AG04450 (cell line): ENCODE results near the gene MAFB. TPM values are rescaled to one million over a fixed set of nuclear protein-coding genes. Genes with fewer than 3 reads are reported as not detected.

Experiments used
- CTCF ChIA-PET: fragments of 300-600, 350-600 bp; formaldehyde crosslinking; extraction: SDS; loops from one replicate; lab custom pipeline; 2022; ENCODE audit warnings: antibody characterized with exemption, inconsistent platforms; lab: Charles Lee
- POLR2A ChIA-PET: fragments of 350-600 bp; formaldehyde crosslinking; extraction: SDS; loops from one replicate; lab custom pipeline; 2021; ENCODE audit warnings: antibody characterized with exemption, inconsistent platforms; lab: Yijun Ruan, JAX
- DNase-seq: peaks from one replicate; pipeline ENCODE4 v3.0.0-alpha.2; 2011; ENCODE audit warnings: low read depth, low spot score
- H3K27ac ChIP-seq: one replicate; pipeline ENCODE4 v1.5.1; 2012; ENCODE audit warnings: low read depth, low read length, control low read depth
- H3K27me3 ChIP-seq: one replicate; pipeline ENCODE4 v1.6.0; 2012; ENCODE audit warnings: low read length; ENCODE audit not compliant: control insufficient read depth, insufficient read depth
- H3K4me3 ChIP-seq: 2 replicates; pipeline ENCODE4 v1.5.1; 2011; ENCODE audit warnings: mild to moderate bottlenecking, low read depth, low read length, control low read depth
- H3K9me3 ChIP-seq: 2 replicates; pipeline ENCODE4 v1.5.1; 2012; ENCODE audit warnings: low read length; ENCODE audit not compliant: control insufficient read depth, insufficient read depth
- polyA plus RNA-seq: library from polyadenylated mRNA; depleted of rRNA; stranded (reverse); fragments of >200 nt; gene quantifications from 2 replicates; pipeline ENCODE4 v1.2.3, GENCODE V29; 2011
- TF ChIP-seq, protein P1 (sequence below): IDR thresholded peaks from 2 replicates; pipeline ENCODE4 v1.5.1; 2011; ENCODE audit warnings: low read depth, low read length, control low read depth, inconsistent platforms

MAFB gene
- polyA plus RNA-seq, 1 experiment: 0.10 TPM

DNA sequence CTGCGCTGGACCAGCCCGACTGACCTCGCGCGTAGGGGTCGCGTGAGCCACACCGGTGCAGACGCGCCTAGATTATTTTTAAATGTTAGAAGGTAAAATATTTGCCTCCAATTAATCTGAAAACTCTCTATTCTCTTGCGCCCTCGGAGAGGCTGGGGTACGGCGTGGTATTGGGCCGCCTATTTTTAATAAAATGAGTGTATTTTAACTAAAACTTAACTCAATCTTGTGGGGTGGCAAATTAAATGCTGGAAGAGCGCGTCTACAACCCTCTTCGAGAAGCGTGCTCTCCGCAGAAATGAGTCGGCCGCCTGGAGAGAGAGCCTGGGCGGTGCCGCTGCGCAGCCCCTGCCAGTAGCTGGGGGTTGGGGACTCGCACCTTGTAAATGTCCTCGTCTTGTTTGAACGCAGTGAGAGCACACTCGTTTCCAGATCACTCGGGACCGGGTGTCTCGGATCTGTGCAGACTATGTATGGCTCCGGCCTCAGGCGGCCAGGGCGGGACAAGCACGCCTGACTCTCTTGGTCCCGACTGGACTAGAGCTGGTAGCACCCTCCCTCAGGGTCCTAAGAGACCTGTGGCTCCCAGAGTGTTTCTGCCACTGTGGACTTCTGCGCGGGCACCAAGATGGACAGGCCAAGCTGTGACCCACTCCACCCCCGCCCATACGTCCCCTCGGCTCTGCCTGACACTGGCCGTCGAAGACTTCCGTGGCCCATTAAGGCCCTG, 2.0 kb upstream of the MAFB start:
- DNase-seq: no peak
- ChIA-PET POLR2A (no interaction called here), CTCF (interaction anchor here (1.3 to 1.7 kb wide), 2 partner anchors 14 to 16 kb away, joined by 4 to 8 read pairs; no protein-coding TSS in a partner anchor)
- Histone ChIP-seq H3K27me3 (peaks cover 75% of the 10 kb centered on the region), H3K4me3 (no peak overlapping the region), H3K9me3 (peaks cover 6% of the 10 kb centered on the region; the same call in 1 of the 2 replicates), H3K27ac (no peak overlapping the region)
- TF ChIP-seq, protein P1, sequence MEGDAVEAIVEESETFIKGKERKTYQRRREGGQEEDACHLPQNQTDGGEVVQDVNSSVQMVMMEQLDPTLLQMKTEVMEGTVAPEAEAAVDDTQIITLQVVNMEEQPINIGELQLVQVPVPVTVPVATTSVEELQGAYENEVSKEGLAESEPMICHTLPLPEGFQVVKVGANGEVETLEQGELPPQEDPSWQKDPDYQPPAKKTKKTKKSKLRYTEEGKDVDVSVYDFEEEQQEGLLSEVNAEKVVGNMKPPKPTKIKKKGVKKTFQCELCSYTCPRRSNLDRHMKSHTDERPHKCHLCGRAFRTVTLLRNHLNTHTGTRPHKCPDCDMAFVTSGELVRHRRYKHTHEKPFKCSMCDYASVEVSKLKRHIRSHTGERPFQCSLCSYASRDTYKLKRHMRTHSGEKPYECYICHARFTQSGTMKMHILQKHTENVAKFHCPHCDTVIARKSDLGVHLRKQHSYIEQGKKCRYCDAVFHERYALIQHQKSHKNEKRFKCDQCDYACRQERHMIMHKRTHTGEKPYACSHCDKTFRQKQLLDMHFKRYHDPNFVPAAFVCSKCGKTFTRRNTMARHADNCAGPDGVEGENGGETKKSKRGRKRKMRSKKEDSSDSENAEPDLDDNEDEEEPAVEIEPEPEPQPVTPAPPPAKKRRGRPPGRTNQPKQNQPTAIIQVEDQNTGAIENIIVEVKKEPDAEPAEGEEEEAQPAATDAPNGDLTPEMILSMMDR: no peak

GRCh38 chr20:40689943-40690835, 1.2 kb upstream of the MAFB start:
- TF ChIP-seq, protein P1: peak; percentile 81
- Histone ChIP-seq H3K4me3 (peak overlapping the region; percentile 60), H3K27ac (peak overlapping the region; percentile 70), H3K9me3 (peaks cover 6% of the 10 kb centered on the region; the same call in 1 of the 2 replicates), H3K27me3 (peaks cover 78% of the 10 kb centered on the region)
- DNase-seq: peak; percentile 55
- POLR2A ChIA-PET: no interaction called here
- CTCF ChIA-PET: interaction anchor here (0.6 to 1.7 kb wide), 29 partner anchors 9 to 1639 kb away, joined by 3 to 9 read pairs (median 3); no protein-coding TSS in a partner anchor

DNA sequence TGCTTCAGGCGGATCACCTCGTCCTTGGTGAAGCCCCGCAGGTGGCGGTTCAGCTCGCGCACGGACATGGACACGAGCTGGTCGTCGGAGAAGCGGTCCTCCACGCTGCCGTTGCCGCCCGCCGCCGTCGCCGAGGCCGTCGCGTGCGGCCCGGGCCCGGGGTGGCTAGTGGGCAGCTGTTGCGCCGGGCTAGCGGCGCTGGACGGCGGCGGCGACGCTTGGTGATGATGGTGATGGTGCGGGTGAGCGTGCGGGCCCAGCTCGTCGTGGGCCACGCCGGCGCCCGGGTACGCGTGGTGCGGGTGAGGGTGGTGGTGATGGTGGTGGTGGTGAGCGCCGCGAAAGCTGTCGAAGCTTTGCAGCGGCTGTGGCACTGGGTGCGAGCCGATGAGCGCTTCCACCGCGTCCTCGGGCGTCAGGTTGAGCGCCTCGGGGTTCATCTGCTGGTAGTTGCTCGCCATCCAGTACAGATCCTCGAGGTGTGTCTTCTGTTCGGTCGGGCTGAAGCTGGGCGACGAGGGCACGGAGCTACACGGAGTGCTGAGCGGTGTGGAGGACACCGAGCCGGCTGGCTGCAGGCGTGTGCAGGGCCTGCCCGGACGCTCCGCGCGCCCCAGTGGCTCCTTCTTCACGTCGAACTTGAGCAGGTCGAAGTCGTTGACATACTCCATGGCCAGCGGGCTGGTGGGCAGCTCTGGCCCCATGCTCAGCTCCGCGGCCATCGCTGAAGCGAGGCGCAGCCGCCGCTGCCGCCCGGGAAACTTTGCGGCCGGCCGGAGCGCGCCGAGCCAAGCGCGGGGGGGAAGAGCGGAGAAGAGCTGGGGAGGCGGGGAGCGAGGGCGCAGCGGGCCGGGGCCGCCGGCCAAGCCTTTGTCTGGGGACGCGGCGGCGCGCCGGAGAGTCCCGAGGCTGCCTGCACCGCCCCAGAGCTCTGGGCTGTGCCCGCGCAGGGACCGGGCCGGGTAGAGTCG, 622 bp downstream of the MAFB start:
- CTCF ChIA-PET: interaction anchor here (1.3 to 1.6 kb wide), 5 partner anchors 52 to 1420 kb away, joined by 3 to 8 read pairs (median 4); no protein-coding TSS in a partner anchor
- H3K27me3 ChIP-seq: peaks cover 84% of the 10 kb centered on the region

More for the DNA sequence above, 622 bp downstream of the MAFB start:
- POLR2A ChIA-PET: interaction anchor here (0.6 to 1.1 kb wide), 4 partner anchors 12 to 182 kb away, joined by 3 to 5 read pairs (median 4); no protein-coding TSS in a partner anchor
- TF ChIP-seq, protein P1: no peak
- Histone ChIP-seq H3K9me3 (peaks cover 9% of the 10 kb centered on the region; the same call in 1 of the 2 replicates), H3K27ac (no peak overlapping the region), H3K4me3 (peak overlapping the region; percentile 51)
- no peak for DNase-seq
